HK-2 (cell line): ENCODE results near the gene KCNT2.
"Not testable (repeated sequence)": the region's sequence is repeated elsewhere in the genome, so short reads cannot be mapped to it uniquely, and the experiment has no call there.

Experiments used
- DNase-seq: peaks from one replicate; pipeline ENCODE4 v3.0.0-alpha.2; 2018; ENCODE audit not compliant: unreplicated experiment

KCNT2 gene

GRCh38 chr1:196590959-196591358, 17.3 kb downstream of the KCNT2 start:
- no peak for DNase-seq

- DNase-seq: no peak
Measured at GRCh38 chr1:196590012-196590708, 18.1 kb downstream of the KCNT2 start.

GRCh38 chr1:196584696-196585095, 23.5 kb downstream of the KCNT2 start:
- DNase-seq: no peak

GRCh38 chr1:196577386-196577785, 30.9 kb downstream of the KCNT2 start:
- no peak for DNase-seq

GRCh38 chr1:196573226-196573625, 35.0 kb downstream of the KCNT2 start:
- DNase-seq: no peak

GRCh38 chr1:196567238-196567637, 41.0 kb downstream of the KCNT2 start:
- no peak for DNase-seq

- DNase-seq: no peak
Measured at GRCh38 chr1:196563768-196564167, 44.5 kb downstream of the KCNT2 start.

GRCh38 chr1:196559314-196559713, 48.9 kb downstream of the KCNT2 start:
- no peak for DNase-seq

- DNase-seq: no peak
Measured at GRCh38 chr1:196558411-196558810, 49.8 kb downstream of the KCNT2 start.

GRCh38 chr1:196557797-196558196, 50.4 kb downstream of the KCNT2 start:
- no peak for DNase-seq

- DNase-seq: no peak
Measured at GRCh38 chr1:196550731-196551130, 57.5 kb downstream of the KCNT2 start.

GRCh38 chr1:196546272-196547111, 61.7 kb downstream of the KCNT2 start:
- DNase-seq: no peak

GRCh38 chr1:196545222-196545621, 63.0 kb downstream of the KCNT2 start:
- DNase-seq: no peak

- no peak for DNase-seq
Measured at GRCh38 chr1:196544617-196545016, 63.6 kb downstream of the KCNT2 start.

GRCh38 chr1:196543833-196544232, 64.4 kb downstream of the KCNT2 start:
- DNase-seq: no peak

- no peak for DNase-seq
Measured at GRCh38 chr1:196538473-196538872, 69.8 kb downstream of the KCNT2 start.

GRCh38 chr1:196535727-196536126, 72.5 kb downstream of the KCNT2 start:
- DNase-seq: no peak

GRCh38 chr1:196531737-196532524, 76.3 kb downstream of the KCNT2 start:
- no peak for DNase-seq

- no peak for DNase-seq
Measured at GRCh38 chr1:196527919-196528318, 80.3 kb downstream of the KCNT2 start.

GRCh38 chr1:196522574-196523345, 85.5 kb downstream of the KCNT2 start:
- DNase-seq: not testable (repeated sequence)

- DNase-seq: no peak
Measured at GRCh38 chr1:196517193-196517592, 91.0 kb downstream of the KCNT2 start.

- no peak for DNase-seq
Measured at GRCh38 chr1:196516373-196516772, 91.9 kb downstream of the KCNT2 start.
